Activated naive CD8-positive, alpha-beta T cell (primary cell): ENCODE measurements around the gene MROH7.

Source experiments
- H3K27ac Mint-ChIP-seq: one replicate; pipeline ENCODE4 v1.8.0; 2021; ENCODE audit warnings: mixed read lengths
- H3K27me3 Mint-ChIP-seq: one replicate; pipeline ENCODE4 v1.8.0; 2021; ENCODE audit warnings: mixed read lengths
- H3K36me3 Mint-ChIP-seq: one replicate; pipeline ENCODE4 v1.8.0; 2021; ENCODE audit warnings: mixed read lengths
- H3K4me1 Mint-ChIP-seq: one replicate; pipeline ENCODE4 v1.8.0; 2021; ENCODE audit warnings: low read depth, mixed read lengths
- H3K4me3 Mint-ChIP-seq: one replicate; pipeline ENCODE4 v1.8.0; 2021; ENCODE audit warnings: mild to moderate bottlenecking, mixed read lengths
- H3K9me3 Mint-ChIP-seq: one replicate; pipeline ENCODE4 v1.8.0; 2021; ENCODE audit warnings: low read depth, mixed read lengths

The MROH7 gene

GRCh38 chr1:54694771-54695170, 53.2 kb downstream of the MROH7 start:
- Mint-ChIP-seq H3K27me3 (peaks cover 3% of the 10 kb centered on the region), H3K4me3 (no peak overlapping the region), H3K27ac (no peak overlapping the region), H3K36me3 (no peaks in the 10 kb centered on the region), H3K9me3 (no peaks in the 10 kb centered on the region), H3K4me1 (no peaks in the 10 kb centered on the region)

GRCh38 chr1:54695221-54695620, 53.6 kb downstream of the MROH7 start:
- Mint-ChIP-seq H3K4me1 (no peaks in the 10 kb centered on the region), H3K4me3 (no peak overlapping the region), H3K27me3 (peaks cover 3% of the 10 kb centered on the region), H3K9me3 (no peaks in the 10 kb centered on the region), H3K36me3 (no peaks in the 10 kb centered on the region), H3K27ac (no peak overlapping the region)

- no peaks in the 10 kb centered on the region for H3K9me3 Mint-ChIP-seq
- no peak overlapping the region for H3K27ac Mint-ChIP-seq
- no peak overlapping the region for H3K4me3 Mint-ChIP-seq
- H3K27me3 Mint-ChIP-seq, result peaks cover 3% of the 10 kb centered on the region
- H3K36me3 Mint-ChIP-seq, result no peaks in the 10 kb centered on the region
- no peaks in the 10 kb centered on the region for H3K4me1 Mint-ChIP-seq
Measured at GRCh38 chr1:54695764-54696163, 54.2 kb downstream of the MROH7 start.

- H3K27me3 Mint-ChIP-seq, result peaks cover 3% of the 10 kb centered on the region
Measured at GRCh38 chr1:54696262-54696661, 54.7 kb downstream of the MROH7 start.

GRCh38 chr1:54697896-54698295, 56.3 kb downstream of the MROH7 start:
- H3K9me3 Mint-ChIP-seq, result no peaks in the 10 kb centered on the region
- H3K27me3 Mint-ChIP-seq, result peaks cover 4% of the 10 kb centered on the region
- H3K27ac Mint-ChIP-seq, result no peak overlapping the region
- no peaks in the 10 kb centered on the region for H3K4me1 Mint-ChIP-seq
- no peaks in the 10 kb centered on the region for H3K36me3 Mint-ChIP-seq
- no peak overlapping the region for H3K4me3 Mint-ChIP-seq

More at GRCh38 chr1:54696262-54696661, 54.7 kb downstream of the MROH7 start:
- no peaks in the 10 kb centered on the region for H3K9me3 Mint-ChIP-seq
- no peaks in the 10 kb centered on the region for H3K36me3 Mint-ChIP-seq
- no peaks in the 10 kb centered on the region for H3K4me1 Mint-ChIP-seq
- no peak overlapping the region for H3K27ac Mint-ChIP-seq
- no peak overlapping the region for H3K4me3 Mint-ChIP-seq

- H3K4me1 Mint-ChIP-seq, result no peaks in the 10 kb centered on the region
- H3K4me3 Mint-ChIP-seq, result no peak overlapping the region
- H3K36me3 Mint-ChIP-seq, result no peaks in the 10 kb centered on the region
- H3K27ac Mint-ChIP-seq, result no peak overlapping the region
- H3K9me3 Mint-ChIP-seq, result no peaks in the 10 kb centered on the region
- H3K27me3 Mint-ChIP-seq, result peaks cover 7% of the 10 kb centered on the region
Measured at GRCh38 chr1:54698346-54698745, 56.8 kb downstream of the MROH7 start.

GRCh38 chr1:54699936-54700525, 58.4 kb downstream of the MROH7 start:
- Mint-ChIP-seq H3K9me3 (no peaks in the 10 kb centered on the region), H3K4me3 (no peak overlapping the region), H3K27ac (no peak overlapping the region), H3K4me1 (no peaks in the 10 kb centered on the region), H3K36me3 (no peaks in the 10 kb centered on the region), H3K27me3 (peaks cover 7% of the 10 kb centered on the region)

- H3K9me3 Mint-ChIP-seq, result no peaks in the 10 kb centered on the region
- H3K27ac Mint-ChIP-seq, result no peak overlapping the region
- H3K4me3 Mint-ChIP-seq, result no peak overlapping the region
- H3K4me1 Mint-ChIP-seq, result no peaks in the 10 kb centered on the region
- H3K27me3 Mint-ChIP-seq, result peaks cover 9% of the 10 kb centered on the region
- H3K36me3 Mint-ChIP-seq, result no peaks in the 10 kb centered on the region
Measured at GRCh38 chr1:54701066-54701465, 59.5 kb downstream of the MROH7 start.

- no peaks in the 10 kb centered on the region for H3K9me3 Mint-ChIP-seq
- H3K27ac Mint-ChIP-seq, result no peak overlapping the region
- H3K36me3 Mint-ChIP-seq, result no peaks in the 10 kb centered on the region
- H3K4me1 Mint-ChIP-seq, result no peaks in the 10 kb centered on the region
- H3K4me3 Mint-ChIP-seq, result no peak overlapping the region
- H3K27me3 Mint-ChIP-seq, result peaks cover 9% of the 10 kb centered on the region
Measured at GRCh38 chr1:54701996-54702395, 60.4 kb downstream of the MROH7 start.

- Mint-ChIP-seq H3K4me3 (no peak overlapping the region), H3K27me3 (peaks cover 6% of the 10 kb centered on the region), H3K9me3 (no peaks in the 10 kb centered on the region), H3K27ac (no peak overlapping the region), H3K4me1 (no peaks in the 10 kb centered on the region), H3K36me3 (no peaks in the 10 kb centered on the region)
Measured at GRCh38 chr1:54703471-54703870, 61.9 kb downstream of the MROH7 start.

- no peak overlapping the region for H3K27ac Mint-ChIP-seq
- no peaks in the 10 kb centered on the region for H3K4me1 Mint-ChIP-seq
- H3K36me3 Mint-ChIP-seq, result no peaks in the 10 kb centered on the region
- H3K27me3 Mint-ChIP-seq, result peaks cover 6% of the 10 kb centered on the region
- H3K4me3 Mint-ChIP-seq, result no peak overlapping the region
- no peaks in the 10 kb centered on the region for H3K9me3 Mint-ChIP-seq
Measured at GRCh38 chr1:54705153-54705552, 63.6 kb downstream of the MROH7 start.

GRCh38 chr1:54706419-54706818, 64.8 kb downstream of the MROH7 start:
- Mint-ChIP-seq H3K9me3 (no peaks in the 10 kb centered on the region), H3K36me3 (no peaks in the 10 kb centered on the region)

GRCh38 chr1:54708385-54708784, 66.8 kb downstream of the MROH7 start:
- no peak overlapping the region for H3K4me3 Mint-ChIP-seq
- H3K9me3 Mint-ChIP-seq, result no peaks in the 10 kb centered on the region
- no peaks in the 10 kb centered on the region for H3K36me3 Mint-ChIP-seq
- no peaks in the 10 kb centered on the region for H3K4me1 Mint-ChIP-seq
- peaks cover 2% of the 10 kb centered on the region for H3K27me3 Mint-ChIP-seq
- no peak overlapping the region for H3K27ac Mint-ChIP-seq

More at GRCh38 chr1:54706419-54706818, 64.8 kb downstream of the MROH7 start:
- Mint-ChIP-seq H3K4me3 (no peak overlapping the region), H3K4me1 (no peaks in the 10 kb centered on the region), H3K27ac (no peak overlapping the region), H3K27me3 (peaks cover 6% of the 10 kb centered on the region)

- H3K4me3 Mint-ChIP-seq, result no peak overlapping the region
- peaks cover 2% of the 10 kb centered on the region for H3K27me3 Mint-ChIP-seq
- H3K27ac Mint-ChIP-seq, result no peak overlapping the region
- no peaks in the 10 kb centered on the region for H3K9me3 Mint-ChIP-seq
- H3K4me1 Mint-ChIP-seq, result no peaks in the 10 kb centered on the region
- H3K36me3 Mint-ChIP-seq, result no peaks in the 10 kb centered on the region
Measured at GRCh38 chr1:54709547-54710292, 68.1 kb downstream of the MROH7 start.

GRCh38 chr1:54710434-54710833, 68.8 kb downstream of the MROH7 start:
- no peak overlapping the region for H3K27ac Mint-ChIP-seq
- H3K27me3 Mint-ChIP-seq, result no peaks in the 10 kb centered on the region
- no peaks in the 10 kb centered on the region for H3K9me3 Mint-ChIP-seq
- no peaks in the 10 kb centered on the region for H3K36me3 Mint-ChIP-seq
- H3K4me3 Mint-ChIP-seq, result no peak overlapping the region
- H3K4me1 Mint-ChIP-seq, result peaks cover 5% of the 10 kb centered on the region

- no peaks in the 10 kb centered on the region for H3K27me3 Mint-ChIP-seq
- H3K36me3 Mint-ChIP-seq, result no peaks in the 10 kb centered on the region
- H3K9me3 Mint-ChIP-seq, result no peaks in the 10 kb centered on the region
- peaks cover 6% of the 10 kb centered on the region for H3K4me1 Mint-ChIP-seq
- no peak overlapping the region for H3K4me3 Mint-ChIP-seq
- H3K27ac Mint-ChIP-seq, result no peak overlapping the region
Measured at GRCh38 chr1:54710841-54711240, 69.3 kb downstream of the MROH7 start.
